HEK293 (cell line): ENCODE results near the gene PLCD3.

Experiments used
- CTCF ChIA-PET: fragments of 350-600 bp; formaldehyde crosslinking; extraction: SDS; loops from one replicate; lab custom pipeline; 2021; ENCODE audit warnings: antibody characterized with exemption; lab: Yijun Ruan, JAX
- POLR2A ChIA-PET: fragments of 300-600 bp; formaldehyde crosslinking; extraction: SDS; loops from one replicate; lab custom pipeline; 2020; ENCODE audit warnings: antibody characterized with exemption, inconsistent platforms; lab: Yijun Ruan, JAX
- H3K27ac ChIP-seq: fragments of 200-500 bp; sonication (Bioruptor generic); 2 replicates; pipeline ENCODE4 v1.5.1; 2014; ENCODE audit warnings: low read depth, low read length, control low read depth, inconsistent platforms; ENCODE audit errors: extremely low read depth
- H3K36me3 ChIP-seq, 2 experiments: fragments of 200-500 bp in 1 of 2; sonication (Bioruptor generic) in 1 of 2; 1 replicate in 1 of 2; 2 replicates in 1 of 2; pipeline ENCODE4 v1.5.1; 2014 to 2017; ENCODE audit warnings: inconsistent platforms in 2 of 2, low read length in 2 of 2; ENCODE audit not compliant: control insufficient read depth in 2 of 2, insufficient read depth in 1 of 2
- H3K4me1 ChIP-seq: fragments of 200-500 bp; sonication (Bioruptor generic); 2 replicates; pipeline ENCODE4 v1.5.1; 2014; ENCODE audit warnings: mild to moderate bottlenecking, low read length, inconsistent platforms; ENCODE audit not compliant: control insufficient read depth, insufficient read depth
- H3K4me3 ChIP-seq: 2 replicates; pipeline ENCODE4 v1.5.1; 2011; ENCODE audit warnings: low read depth, mild to moderate bottlenecking, control low read depth, low read length, moderate library complexity
- H3K9me3 ChIP-seq: fragments of 200-500 bp; sonication (Bioruptor generic); 2 replicates; pipeline ENCODE4 v1.5.1; 2014; ENCODE audit warnings: low read depth, low read length, inconsistent platforms; ENCODE audit not compliant: control insufficient read depth, insufficient read depth
- HOXD13 ChIP-seq: sonication (generic); formaldehyde crosslinking; IDR thresholded peaks from 2 replicates; pipeline ENCODE4 v1.8.0; 2022; ENCODE audit warnings: missing genetic modification reagents, borderline replicate concordance
- INSM2 ChIP-seq: fragments of 450-650 bp; formaldehyde crosslinking; IDR thresholded peaks from 2 replicates; pipeline ENCODE4 v1.5.1; 2016; ENCODE audit warnings: missing biosample characterization, missing genetic modification characterization
- KLF1 ChIP-seq: fragments of 450-650 bp; formaldehyde crosslinking; IDR thresholded peaks from 2 replicates; pipeline ENCODE4 v1.5.1; 2016; ENCODE audit warnings: missing biosample characterization, missing genetic modification characterization
- MZF1 ChIP-seq: fragments of 450-650 bp; formaldehyde crosslinking; IDR thresholded peaks from 2 replicates; pipeline ENCODE4 v1.5.1; 2017; ENCODE audit warnings: missing biosample characterization, missing genetic modification characterization, borderline replicate concordance
- RBAK ChIP-seq: fragments of 450-650 bp; formaldehyde crosslinking; IDR thresholded peaks from 2 replicates; pipeline ENCODE4 v1.5.1; 2016; ENCODE audit warnings: missing biosample characterization, missing genetic modification characterization
- ZFHX2 ChIP-seq: fragments of 450-650 bp; formaldehyde crosslinking; conservative IDR thresholded peaks from 2 replicates; pipeline ENCODE4 v1.5.1; 2016; ENCODE audit warnings: missing biosample characterization, missing genetic modification characterization
- ZNF157 ChIP-seq: fragments of 450-650 bp; formaldehyde crosslinking; IDR thresholded peaks from 2 replicates; pipeline ENCODE4 v1.5.1; 2016; ENCODE audit warnings: missing biosample characterization, missing genetic modification characterization
- ZNF214 ChIP-seq: fragments of 450-650 bp; formaldehyde crosslinking; IDR thresholded peaks from 2 replicates; pipeline ENCODE4 v1.5.1; 2017; ENCODE audit warnings: missing biosample characterization, mild to moderate bottlenecking, missing genetic modification characterization, borderline replicate concordance
- ZNF23 ChIP-seq: fragments of 450-650 bp; formaldehyde crosslinking; IDR thresholded peaks from 2 replicates; pipeline ENCODE4 v1.5.1; 2016; ENCODE audit warnings: missing biosample characterization, missing genetic modification characterization, borderline replicate concordance
- ZNF239 ChIP-seq: fragments of 450-650 bp; formaldehyde crosslinking; IDR thresholded peaks from 2 replicates; pipeline ENCODE4 v1.5.1; 2016; ENCODE audit warnings: missing biosample characterization, missing genetic modification characterization
- ZNF423 ChIP-seq: fragments of 450-650 bp; formaldehyde crosslinking; IDR thresholded peaks from 2 replicates; pipeline ENCODE4 v1.5.1; 2016; ENCODE audit warnings: missing biosample characterization, missing genetic modification characterization
- ZNF518A ChIP-seq: fragments of 450-650 bp; formaldehyde crosslinking; conservative IDR thresholded peaks from 2 replicates; pipeline ENCODE4 v1.5.1; 2016; ENCODE audit warnings: low read depth, missing biosample characterization, missing genetic modification characterization
- ZNF521 ChIP-seq: fragments of 450-650 bp; formaldehyde crosslinking; IDR thresholded peaks from 2 replicates; pipeline ENCODE4 v1.5.1; 2017; ENCODE audit warnings: missing biosample characterization, mild to moderate bottlenecking, missing genetic modification characterization
- ZNF624 ChIP-seq: fragments of 450-650 bp; formaldehyde crosslinking; IDR thresholded peaks from 2 replicates; pipeline ENCODE4 v1.5.1; 2017; ENCODE audit warnings: missing biosample characterization, missing genetic modification characterization
- ZNF76 ChIP-seq: fragments of 450-650 bp; formaldehyde crosslinking; IDR thresholded peaks from 2 replicates; pipeline ENCODE4; 2016; ENCODE audit warnings: low read depth, missing biosample characterization, missing genetic modification characterization, borderline replicate concordance
- TF ChIP-seq, protein P1 (sequence below): fragments of 450-650 bp; formaldehyde crosslinking; optimal IDR thresholded peaks from 2 replicates; pipeline ENCODE3; 2016; ENCODE audit warnings: missing biosample characterization, mild to moderate bottlenecking, missing genetic modification characterization
- TF ChIP-seq, protein P2 (sequence below): fragments of 450-650 bp; formaldehyde crosslinking; IDR thresholded peaks from 2 replicates; pipeline ENCODE4 v1.5.1; 2016; ENCODE audit warnings: missing biosample characterization, missing genetic modification characterization
- TF ChIP-seq, protein P3 (sequence below): fragments of 450-650 bp; IDR thresholded peaks from 2 replicates; pipeline ENCODE4 v1.5.1; 2018; ENCODE audit warnings: missing biosample characterization, mild to moderate bottlenecking, missing genetic modification characterization

PLCD3 gene

DNA sequence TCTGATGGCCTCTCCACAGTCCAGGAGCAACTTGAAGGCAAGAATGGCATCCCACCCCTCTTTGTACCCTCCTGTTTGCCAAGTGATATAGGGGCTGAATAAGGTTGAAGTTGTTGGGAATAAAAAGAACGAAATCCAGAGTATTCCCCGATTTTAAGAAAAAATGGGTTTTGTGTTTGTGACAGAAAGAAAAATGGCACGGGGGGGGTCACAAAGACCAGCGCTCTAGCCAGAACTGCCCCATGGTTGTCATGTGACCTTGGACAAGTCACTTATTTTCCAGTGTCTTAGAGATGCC lies 14.2 kb upstream of the PLCD3 start:
- no peaks in the 10 kb centered on the region for H3K9me3 ChIP-seq
- H3K4me1 ChIP-seq = peaks cover 6% of the 10 kb centered on the region; the same call in 1 of the 2 replicates
- TF ChIP-seq INSM2 (tag by site-specific recombination) (no peak), ZNF23 (tag by site-specific recombination) (no peak), ZNF76 (tag by site-specific recombination) (no peak), ZNF239 (tag by site-specific recombination) (no peak), MZF1 (tag by site-specific recombination) (no peak), ZNF624 (no peak), HOXD13 (CRISPR knock-in tag) (no peak), RBAK (tag by site-specific recombination) (no peak), ZFHX2 (tag by site-specific recombination) (no peak), ZNF521 (tag by site-specific recombination) (no peak), ZNF423 (tag by site-specific recombination) (no peak), KLF1 (tag by site-specific recombination) (no peak), ZNF518A (no peak), ZNF157 (tag by site-specific recombination) (no peak), ZNF214 (no peak)
- TF ChIP-seq, protein P1, sequence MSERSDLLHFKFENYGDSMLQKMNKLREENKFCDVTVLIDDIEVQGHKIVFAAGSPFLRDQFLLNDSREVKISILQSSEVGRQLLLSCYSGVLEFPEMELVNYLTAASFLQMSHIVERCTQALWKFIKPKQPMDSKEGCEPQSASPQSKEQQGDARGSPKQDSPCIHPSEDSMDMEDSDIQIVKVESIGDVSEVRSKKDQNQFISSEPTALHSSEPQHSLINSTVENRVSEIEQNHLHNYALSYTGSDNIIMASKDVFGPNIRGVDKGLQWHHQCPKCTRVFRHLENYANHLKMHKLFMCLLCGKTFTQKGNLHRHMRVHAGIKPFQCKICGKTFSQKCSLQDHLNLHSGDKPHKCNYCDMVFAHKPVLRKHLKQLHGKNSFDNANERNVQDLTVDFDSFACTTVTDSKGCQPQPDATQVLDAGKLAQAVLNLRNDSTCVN (tag by site-specific recombination) = no peak
- TF ChIP-seq, protein P2, sequence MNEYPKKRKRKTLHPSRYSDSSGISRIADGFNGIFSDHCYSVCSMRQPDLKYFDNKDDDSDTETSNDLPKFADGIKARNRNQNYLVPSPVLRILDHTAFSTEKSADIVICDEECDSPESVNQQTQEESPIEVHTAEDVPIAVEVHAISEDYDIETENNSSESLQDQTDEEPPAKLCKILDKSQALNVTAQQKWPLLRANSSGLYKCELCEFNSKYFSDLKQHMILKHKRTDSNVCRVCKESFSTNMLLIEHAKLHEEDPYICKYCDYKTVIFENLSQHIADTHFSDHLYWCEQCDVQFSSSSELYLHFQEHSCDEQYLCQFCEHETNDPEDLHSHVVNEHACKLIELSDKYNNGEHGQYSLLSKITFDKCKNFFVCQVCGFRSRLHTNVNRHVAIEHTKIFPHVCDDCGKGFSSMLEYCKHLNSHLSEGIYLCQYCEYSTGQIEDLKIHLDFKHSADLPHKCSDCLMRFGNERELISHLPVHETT (tag by site-specific recombination) = no peak
- TF ChIP-seq, protein P3, sequence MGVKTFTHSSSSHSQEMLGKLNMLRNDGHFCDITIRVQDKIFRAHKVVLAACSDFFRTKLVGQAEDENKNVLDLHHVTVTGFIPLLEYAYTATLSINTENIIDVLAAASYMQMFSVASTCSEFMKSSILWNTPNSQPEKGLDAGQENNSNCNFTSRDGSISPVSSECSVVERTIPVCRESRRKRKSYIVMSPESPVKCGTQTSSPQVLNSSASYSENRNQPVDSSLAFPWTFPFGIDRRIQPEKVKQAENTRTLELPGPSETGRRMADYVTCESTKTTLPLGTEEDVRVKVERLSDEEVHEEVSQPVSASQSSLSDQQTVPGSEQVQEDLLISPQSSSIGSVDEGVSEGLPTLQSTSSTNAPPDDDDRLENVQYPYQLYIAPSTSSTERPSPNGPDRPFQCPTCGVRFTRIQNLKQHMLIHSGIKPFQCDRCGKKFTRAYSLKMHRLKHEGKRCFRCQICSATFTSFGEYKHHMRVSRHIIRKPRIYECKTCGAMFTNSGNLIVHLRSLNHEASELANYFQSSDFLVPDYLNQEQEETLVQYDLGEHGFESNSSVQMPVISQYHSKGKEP (tag by site-specific recombination) = no peak
- TF ChIP-seq, all 188 proteins: peak for 0
- peak overlapping the region; percentile 92 for H3K27ac ChIP-seq
- peaks cover 0 to 6% of the 10 kb centered on the region in 2 experiments; a peak in 1 of 3 replicates for H3K36me3 ChIP-seq
- peak overlapping the region; percentile 72 for H3K4me3 ChIP-seq
- ChIA-PET POLR2A (interaction anchor here (0.6 to 8.3 kb wide), 3 partner anchors 9 to 947 kb away, joined by 4 to 700 read pairs (median 192); partner anchors contain the start of genes ACBD4, ATXN7L3 and HEXIM2), CTCF (interaction anchor here (0.6 to 1.8 kb wide), 3 partner anchors 11 to 67 kb away, joined by 3 to 29 read pairs (median 11); partner anchors contain the start of gene ACBD4)
